GM18868 (cell line): ENCODE results near the gene KRT77.

Source experiments
- ATAC-seq: cut with Tn5 transposase; IDR thresholded peaks from one replicate; pipeline ENCODE4 v1.9.1; 2021; ENCODE audit warnings: mild to moderate bottlenecking, moderate library complexity; ENCODE audit not compliant: unreplicated experiment

The KRT77 gene

GRCh38 chr12:52694151-52694550 is 9.2 kb downstream of the KRT77 start:
- ATAC-seq = no peak

- no peak for ATAC-seq
Observed at GRCh38 chr12:52693261-52693660, 10.1 kb downstream of the KRT77 start.

- ATAC-seq = no peak
Observed at GRCh38 chr12:52692254-52692653, 11.1 kb downstream of the KRT77 start.

- no peak for ATAC-seq
Observed at GRCh38 chr12:52691841-52692150, 11.5 kb downstream of the KRT77 start.

- ATAC-seq = no peak
Observed at GRCh38 chr12:52691076-52691840, 12.1 kb downstream of the KRT77 start.

- ATAC-seq = no peak
Observed at GRCh38 chr12:52690351-52691075, 12.8 kb downstream of the KRT77 start.

- no peak for ATAC-seq
Observed at GRCh38 chr12:52689936-52690335, 13.4 kb downstream of the KRT77 start.

GRCh38 chr12:52689239-52689638 is 14.1 kb downstream of the KRT77 start:
- ATAC-seq = no peak

GRCh38 chr12:52688481-52688880 is 14.8 kb downstream of the KRT77 start:
- no peak for ATAC-seq

- ATAC-seq = no peak
Observed at GRCh38 chr12:52687497-52688385, 15.6 kb downstream of the KRT77 start.

- no peak for ATAC-seq
Observed at GRCh38 chr12:52686756-52687487, 16.4 kb downstream of the KRT77 start.

- ATAC-seq = no peak
Observed at GRCh38 chr12:52686063-52686462, 17.3 kb downstream of the KRT77 start.

- ATAC-seq = no peak
Observed at GRCh38 chr12:52685406-52685890, 17.9 kb downstream of the KRT77 start.

- no peak for ATAC-seq
Observed at GRCh38 chr12:52684431-52684830, 18.9 kb downstream of the KRT77 start.

GRCh38 chr12:52683575-52684300 is 19.6 kb downstream of the KRT77 start:
- ATAC-seq = no peak

- ATAC-seq = no peak
Observed at GRCh38 chr12:52682938-52683574, 20.3 kb downstream of the KRT77 start.

- no peak for ATAC-seq
Observed at GRCh38 chr12:52682381-52682660, 21.0 kb downstream of the KRT77 start.

GRCh38 chr12:52681526-52682380 is 21.6 kb downstream of the KRT77 start:
- no peak for ATAC-seq

GRCh38 chr12:52680363-52680762 is 23.0 kb downstream of the KRT77 start, which contains the start of gene KRT1:
KRT1 (minus strand) TSS chr12:52680407; CDS start chr12:52680348, 59 bp downstream.
- no peak for ATAC-seq
